Stimulated activated CD4-positive, alpha-beta T cell treated with anti-CD3 and anti-CD28 coated beads, Interleukin-12 subunit alpha, Interleukin-12 subunit beta, amount 100 ng/mL, for 24 hours (primary cell): ENCODE data around the gene BSDC1.

ENCODE experiments used
- DNase-seq, 2 experiments: peaks; one replicate each; pipeline ENCODE4 v3.0.0-alpha.2; 2020; ENCODE audit warnings: low read depth in 2 of 2

Gene BSDC1

DNA sequence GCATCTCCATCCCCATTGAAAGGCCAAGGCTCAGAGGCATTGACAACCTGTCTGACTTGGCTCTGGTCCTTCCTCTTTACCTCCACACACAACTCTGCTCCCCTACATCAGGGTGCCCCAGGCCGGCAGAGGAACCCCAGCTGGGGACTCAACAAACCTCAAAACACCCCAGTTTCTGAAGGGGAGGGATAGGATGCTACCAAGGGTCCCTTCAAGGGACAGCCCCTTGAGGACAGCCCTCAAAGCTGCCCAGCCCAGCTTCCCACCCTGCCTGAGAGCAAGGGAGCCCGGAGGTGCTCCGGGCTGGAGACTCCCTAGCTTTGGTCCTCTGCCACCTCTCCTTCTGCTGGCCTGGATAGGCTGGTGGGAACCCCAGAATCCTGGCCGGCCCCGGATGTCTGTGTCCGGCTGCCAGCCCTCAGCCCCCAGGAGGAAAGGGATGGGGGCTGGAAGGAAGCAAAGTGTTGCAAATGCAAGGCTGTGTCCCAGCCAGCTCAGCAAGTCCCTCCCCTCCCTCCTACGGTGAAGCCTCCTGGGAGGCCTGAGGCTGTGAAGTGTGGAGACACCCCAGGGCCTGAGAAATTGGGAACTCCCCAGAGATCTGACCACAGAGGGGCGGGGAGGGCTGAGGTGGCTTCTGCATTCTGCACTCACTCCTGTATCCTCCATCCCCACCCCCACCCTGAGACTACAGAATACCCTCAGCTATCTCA lies 57.1 kb downstream of the BSDC1 start:
- peak; percentile 33 to 59 for DNase-seq

DNA sequence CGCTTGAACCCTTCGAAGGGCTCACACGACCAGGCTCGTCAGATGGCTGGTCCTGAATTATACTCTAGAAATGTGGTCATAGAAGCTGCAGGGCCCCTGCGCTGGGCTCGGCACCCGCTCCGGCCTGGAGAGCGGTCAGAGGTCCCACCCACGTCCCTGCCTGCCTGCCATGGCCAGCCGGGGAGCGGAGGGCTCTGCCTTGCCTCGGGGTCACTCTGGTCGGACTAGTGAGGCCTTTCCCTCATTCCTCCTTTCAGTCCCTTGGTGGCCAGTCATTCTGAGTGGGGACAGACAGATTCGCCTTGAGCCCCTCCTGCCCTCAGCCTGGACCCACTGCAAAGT lies 57.7 kb downstream of the BSDC1 start:
- DNase-seq, result no peak

DNA sequence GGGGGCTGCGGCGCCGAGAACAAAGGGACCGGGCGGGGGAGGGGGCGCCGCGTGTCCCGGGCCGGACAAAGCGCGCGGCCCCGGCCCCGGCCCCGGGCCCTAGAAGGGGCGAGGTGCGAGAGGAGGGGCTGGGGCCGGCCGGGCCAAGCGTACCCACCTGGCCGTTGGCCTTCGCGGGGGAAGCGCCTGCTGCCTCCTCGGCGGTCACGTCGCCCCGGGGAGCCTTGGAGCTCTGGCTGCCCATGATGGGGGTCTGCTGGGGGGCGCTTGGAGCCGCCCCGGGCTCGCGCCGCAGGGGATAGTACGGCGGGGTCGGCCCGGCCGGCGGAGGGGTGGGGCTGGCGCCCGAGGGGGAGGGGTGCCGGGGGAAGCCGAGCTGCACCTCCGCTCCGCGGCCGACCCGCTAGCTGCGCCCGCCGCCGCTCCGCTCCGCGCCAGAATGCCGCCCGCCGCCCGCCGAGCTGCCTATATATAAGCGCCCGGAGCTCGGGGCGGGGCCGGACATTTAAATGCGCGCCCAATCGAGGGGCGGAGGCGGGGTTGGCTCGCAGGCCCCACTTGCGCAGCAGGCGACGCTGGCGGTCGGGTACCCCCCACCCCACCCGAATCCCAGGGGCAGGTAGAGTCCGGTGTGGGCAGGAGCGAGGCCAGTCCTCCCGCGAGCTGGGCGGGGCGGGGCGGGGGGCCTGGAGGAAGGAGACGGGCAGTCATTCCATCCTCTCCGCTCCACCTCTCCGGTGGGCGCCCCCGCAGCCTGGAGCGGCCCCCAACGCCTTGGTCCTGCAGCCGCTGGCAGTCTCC lies 58.3 kb downstream of the BSDC1 start, which contains the start of gene MARCKSL1:
MARCKSL1 (minus strand) TSS at position 444 of the 801 bp plus-strand sequence; CDS start at position 244, 200 bp downstream.
- DNase-seq, result peak; percentile 67 to 71

DNA sequence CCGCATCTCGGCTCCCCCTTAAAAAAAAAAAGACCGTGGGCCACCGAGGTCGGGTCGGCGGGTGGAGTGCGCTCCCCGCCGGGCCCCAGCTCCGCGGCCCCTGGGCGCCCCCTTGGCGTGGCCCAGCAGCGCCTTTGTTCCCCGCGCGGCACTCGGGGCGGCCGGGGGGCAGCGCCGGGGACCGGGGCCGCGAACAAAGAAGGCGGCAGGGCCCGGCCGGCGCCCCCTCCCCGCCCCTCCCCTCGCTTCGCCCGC lies 58.8 kb downstream of the BSDC1 start:
- DNase-seq, result no peak

DNA sequence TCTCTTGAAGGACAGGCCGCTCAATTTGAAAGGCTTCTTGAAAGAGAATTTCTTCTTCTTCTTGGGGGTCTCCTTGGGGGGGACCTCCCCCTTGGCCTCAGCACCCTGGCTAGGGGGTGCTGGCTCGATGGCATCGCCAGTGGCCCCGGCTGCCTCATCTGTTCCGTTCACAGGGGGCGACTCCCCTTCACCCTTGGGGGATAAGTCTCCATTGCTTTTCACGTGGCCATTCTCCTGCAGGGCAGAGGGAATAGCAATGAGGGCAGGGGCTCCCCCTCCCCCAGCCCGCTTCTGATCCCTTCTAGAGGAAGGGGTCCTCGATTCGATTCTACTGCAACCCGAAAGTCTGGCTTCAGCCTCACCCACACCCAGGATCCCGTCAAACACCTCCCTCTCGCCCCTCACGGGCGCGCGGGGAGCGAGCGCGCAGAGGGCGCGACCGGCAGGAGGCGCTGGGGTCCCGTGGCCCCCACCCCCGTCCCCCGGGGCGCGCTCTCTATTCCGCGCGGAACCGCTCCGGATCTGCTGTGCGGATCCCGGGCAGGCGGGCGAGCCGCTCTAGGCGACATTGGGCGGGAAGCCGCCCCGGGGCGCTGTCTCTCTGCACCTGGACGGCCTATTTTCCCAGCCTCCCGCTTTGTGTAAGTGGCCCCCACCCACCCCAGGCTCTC lies 59.2 kb downstream of the BSDC1 start:
- peak in 1 of 2 experiments; percentile 34 for DNase-seq

DNA sequence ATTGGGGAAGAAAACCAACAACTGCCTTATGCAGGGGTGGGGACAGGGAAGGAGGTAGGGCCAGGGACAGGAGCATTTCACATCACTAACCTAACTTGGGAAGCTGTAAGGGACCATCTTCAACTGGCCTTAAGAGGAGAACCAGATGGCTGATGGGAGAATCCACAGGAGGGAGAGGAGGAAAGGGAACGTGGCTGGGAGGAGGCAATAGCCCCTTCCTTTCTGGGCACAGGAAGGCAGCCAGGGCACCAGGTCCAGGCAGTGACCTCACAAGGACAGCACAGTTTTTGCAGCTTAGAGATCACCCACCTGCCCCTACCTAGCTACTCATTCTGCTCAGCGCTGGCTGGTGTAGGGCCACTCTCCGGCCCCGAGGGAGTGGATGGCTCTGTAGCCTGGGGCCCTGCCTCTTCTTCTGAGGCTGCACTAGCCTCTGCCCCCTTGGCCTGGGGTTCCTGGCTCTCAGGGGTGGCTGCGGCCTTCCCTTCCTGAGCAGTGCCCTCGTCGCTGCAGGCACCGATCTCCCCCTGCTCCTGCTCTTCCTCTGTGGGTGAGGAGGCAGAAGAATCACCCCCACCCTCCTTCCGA lies 59.9 kb downstream of the BSDC1 start:
- DNase-seq, result no peak

DNA sequence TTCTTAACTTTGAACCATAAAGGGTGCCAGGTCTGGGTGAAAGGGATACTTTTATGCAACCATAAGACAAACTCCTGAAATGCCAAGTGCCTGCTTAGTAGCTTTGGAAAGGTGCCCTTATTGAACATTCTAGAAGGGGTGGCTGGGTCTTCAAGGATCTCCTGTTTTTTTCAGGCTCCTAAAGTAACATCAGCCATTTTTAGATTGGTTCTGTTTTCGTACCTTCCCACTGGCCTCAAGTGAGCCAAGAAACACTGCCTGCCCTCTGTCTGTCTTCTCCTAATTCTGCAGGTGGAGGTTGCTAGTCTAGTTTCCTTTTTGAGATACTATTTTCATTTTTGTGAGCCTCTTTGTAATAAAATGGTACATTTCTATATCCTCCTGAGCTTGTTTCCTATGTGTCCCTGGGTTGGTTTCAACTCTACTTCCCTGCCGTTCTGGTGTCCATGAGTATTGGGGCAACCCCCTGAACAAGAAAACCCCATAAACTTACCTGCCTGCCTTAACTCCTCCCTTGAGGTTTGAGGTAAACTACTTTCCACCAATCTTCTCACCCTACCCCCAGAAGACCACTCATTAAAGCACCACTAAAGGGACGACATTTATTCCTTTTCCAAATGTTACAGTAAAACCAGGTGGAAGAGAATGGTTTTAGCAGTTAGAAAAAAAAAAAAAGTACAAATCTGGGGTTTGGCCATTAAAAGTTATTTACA lies 60.8 kb downstream of the BSDC1 start:
- no peak for DNase-seq

DNA sequence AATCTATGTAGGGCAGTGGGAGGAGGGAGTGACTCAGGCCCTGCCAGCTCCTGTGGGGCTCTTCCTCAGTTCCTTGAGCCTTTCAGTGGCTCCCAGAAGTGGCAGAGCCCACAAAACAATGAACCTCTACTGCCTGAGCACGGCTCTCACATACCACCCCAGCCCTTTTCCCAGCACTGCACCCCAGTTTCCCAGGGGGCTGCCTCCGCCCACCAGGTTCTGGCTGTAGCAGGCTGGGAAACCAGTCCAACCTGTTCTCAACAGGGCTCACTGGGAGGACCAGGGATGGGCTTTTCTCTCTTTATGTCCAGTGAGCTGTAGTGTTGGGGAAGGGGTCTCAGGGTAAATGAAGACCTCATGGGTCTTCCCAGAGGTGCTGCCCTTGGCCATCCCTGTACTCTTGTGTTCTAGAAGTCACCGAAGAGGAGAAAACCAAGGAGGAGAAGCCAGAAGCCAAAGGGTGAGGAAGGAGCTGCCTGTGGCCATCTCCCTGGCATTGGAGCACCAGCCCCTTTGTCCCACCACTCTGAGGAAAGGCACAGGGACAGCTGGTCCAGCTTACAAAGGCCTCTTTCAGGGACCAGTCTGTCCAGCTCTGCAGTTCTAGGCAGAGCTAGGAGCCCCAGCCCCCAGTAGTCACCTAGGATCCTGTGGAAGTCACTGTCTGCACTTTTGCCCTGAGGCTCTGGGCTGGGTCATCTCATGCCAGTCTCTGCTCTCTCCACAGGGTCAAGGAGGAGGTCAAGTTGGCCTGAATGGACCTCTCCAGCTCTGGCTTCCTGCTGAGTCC lies 61.8 kb downstream of the BSDC1 start:
- DNase-seq, result no peak

DNA sequence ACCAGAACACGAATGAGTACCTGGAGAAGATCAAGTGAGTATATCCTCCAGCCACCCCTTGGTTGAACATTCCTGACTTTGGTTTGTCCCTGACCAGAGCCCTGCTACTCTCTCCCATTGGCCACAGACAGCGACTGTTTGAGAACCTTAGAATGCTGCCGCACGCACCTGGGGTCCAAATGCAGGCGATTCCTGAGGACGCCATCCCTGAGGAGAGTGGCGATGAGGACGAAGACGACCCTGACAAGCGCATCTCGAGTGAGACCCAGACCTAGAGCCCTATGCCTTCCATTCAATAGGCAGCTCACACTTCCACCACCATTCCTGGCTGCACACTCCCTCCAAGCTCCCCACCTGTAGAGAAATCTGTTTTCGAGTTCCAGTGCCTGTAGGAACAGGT lies 62.7 kb downstream of the BSDC1 start:
- DNase-seq, result no peak

DNA sequence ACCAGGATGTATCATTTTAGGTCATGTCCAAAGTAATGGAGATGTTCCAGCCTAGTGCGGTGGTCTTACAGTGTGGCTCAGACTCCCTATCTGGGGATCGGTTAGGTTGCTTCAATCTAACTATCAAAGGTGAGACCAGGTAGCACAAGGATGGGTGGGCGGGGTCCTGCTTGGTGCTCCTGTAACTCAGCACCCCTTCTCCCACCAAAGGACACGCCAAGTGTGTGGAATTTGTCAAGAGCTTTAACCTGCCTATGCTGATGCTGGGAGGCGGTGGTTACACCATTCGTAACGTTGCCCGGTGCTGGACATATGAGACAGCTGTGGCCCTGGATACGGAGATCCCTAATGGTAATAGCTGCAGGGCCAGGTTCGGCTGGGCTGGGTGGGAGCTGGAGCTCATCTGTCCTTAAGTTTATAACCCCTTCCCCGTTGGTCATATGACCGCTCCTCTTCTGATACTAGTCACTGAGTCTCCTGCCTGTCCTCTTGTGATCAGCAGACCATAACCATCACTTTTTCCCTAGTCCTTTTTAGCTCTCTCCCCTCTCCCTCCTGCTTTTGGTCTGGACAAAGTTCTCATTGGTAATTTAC lies 63.6 kb downstream of the BSDC1 start:
- DNase-seq, result no peak

DNA sequence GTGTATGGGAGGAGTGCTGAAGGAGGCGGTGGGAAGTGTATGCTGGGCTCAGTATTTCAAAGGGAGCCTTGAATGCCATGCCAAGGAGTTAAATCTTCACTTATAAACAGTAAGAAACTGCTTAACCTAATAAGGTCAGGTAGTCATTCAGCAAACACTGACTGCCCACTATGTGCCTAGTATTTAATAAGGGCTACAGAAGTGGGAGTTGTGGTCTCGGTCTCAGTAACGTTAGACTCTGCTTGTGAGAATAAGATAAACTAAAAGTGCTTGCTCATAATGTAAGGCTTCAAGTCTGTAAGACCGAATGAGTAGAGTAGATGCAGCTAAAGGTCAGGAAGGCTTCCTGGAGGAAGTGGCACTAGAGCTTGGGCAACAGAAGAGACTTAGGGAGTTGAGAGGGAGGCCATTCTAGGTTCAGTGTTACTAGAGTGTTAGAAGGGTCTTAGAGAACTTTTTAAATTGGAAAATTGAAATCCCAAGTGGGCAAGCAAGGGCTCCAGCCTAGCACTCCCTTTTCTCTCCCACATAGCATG lies 64.2 kb downstream of the BSDC1 start:
- no peak for DNase-seq

DNA sequence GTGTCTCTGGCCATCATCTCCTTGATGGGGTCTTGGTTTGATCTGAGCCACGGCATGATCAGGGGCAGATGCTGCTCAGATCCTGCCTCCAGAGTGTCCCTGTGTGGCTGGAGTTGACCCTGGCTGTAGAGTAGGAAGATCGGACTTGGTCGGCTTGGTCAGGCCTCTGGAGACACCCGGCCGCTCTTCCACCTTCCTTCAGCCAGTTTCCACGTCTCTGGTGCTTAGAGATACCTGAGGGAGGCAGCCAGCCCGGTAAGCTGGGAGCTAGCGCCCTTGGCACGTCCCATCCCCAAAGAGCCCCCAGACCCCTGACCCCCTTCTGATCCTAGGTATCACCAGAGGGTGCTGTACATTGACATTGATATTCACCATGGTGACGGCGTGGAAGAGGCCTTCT lies 67.0 kb downstream of the BSDC1 start:
- no peak for DNase-seq

DNA sequence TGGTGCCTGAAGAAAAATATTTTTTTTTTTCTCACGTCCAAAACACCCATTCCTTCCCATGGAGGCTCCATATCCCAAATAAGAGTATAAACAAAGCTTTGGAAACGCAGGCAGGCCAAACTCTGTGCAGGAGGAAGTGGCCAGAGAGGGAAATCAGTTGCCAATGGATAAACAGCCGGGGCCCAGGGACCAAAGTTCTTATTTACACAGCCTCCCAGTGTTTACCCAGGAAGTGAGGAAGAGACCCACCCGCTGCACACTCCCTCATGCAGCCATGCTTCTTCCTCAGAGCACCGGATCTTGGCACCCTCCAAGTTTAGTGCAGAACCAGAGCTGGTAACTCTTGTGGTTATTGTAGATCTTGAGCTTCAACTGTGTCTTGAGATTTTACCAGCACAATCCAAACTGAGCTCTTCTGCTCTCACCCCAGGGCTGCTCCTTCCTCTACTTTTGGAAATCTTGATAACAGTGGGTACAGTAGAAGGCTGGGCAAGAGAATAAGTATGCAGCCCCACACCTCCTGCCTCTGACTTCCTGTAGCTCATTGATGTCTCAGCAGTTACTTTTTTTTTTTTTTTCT lies 72.4 kb downstream of the BSDC1 start:
- no peak for DNase-seq

DNA sequence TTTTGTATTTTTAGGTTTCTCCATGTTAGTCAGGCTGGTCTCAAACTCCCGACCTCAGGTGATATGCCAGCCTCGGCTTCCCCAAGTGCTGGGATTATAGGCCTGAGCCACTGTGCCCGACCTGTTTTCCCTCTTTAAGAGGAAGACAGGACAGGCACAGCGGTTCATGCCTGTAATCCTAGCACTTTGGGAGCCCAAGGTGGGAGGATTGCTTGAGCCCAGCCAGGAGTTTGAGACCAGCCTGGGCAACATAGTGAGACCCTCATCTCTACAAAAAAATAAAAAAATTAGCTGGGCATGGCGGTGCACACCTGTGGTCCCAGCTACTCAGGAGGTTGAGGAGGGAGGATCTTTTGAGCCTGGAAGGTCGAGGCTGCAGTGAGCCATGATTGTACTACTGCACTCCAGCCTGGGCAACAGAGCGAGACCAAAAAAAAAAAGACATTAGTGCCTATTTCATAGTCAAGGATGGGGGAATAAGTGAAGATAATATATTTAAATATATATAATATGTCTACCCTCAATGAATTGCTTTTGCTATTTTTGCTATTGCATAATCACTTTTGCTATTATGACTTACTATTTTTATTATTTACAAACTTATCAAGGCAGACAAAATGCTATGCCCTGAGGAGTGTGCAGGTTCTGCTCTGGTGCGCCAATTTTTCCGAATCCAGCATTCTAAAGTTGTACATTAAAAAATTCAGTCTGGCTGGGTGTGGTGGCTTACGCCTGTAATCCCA lies 75.9 kb downstream of the BSDC1 start:
- no peak for DNase-seq

DNA sequence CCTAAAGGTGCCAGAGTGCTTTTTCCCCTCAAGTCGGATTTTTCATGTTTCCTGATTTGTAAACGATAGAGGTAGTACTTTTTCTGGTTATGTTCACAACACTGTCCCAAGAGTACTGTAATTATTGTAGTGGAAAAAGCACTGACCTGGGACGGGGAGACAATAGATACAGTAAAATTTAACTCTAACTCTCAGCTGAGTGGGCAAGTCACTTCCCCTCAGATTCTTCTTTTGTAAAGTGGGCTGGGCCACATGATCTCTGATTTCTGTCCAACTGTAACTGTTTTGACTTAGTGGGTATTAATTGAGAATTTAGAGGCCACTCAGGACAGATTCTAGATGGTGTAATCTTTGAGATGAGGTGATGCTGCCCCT lies 77.4 kb downstream of the BSDC1 start:
- no peak for DNase-seq
